HEK293 (cell line): Measurements from ENCODE around the gene TCHHL1.

ENCODE experiments used
- BCL11A ChIP-seq: fragments of 450-650 bp; formaldehyde crosslinking; IDR thresholded peaks from 2 replicates; pipeline ENCODE4 v1.5.1; 2016; ENCODE audit warnings: low read depth, missing biosample characterization, missing genetic modification characterization
- EGR2 ChIP-seq: fragments of 450-650 bp; formaldehyde crosslinking; IDR thresholded peaks from 2 replicates; pipeline ENCODE4 v1.5.1; 2016; ENCODE audit warnings: low read depth, missing biosample characterization, missing genetic modification characterization
- KLF16 ChIP-seq: fragments of 450-650 bp; formaldehyde crosslinking; IDR thresholded peaks from 2 replicates; pipeline ENCODE4 v1.5.1; 2017; ENCODE audit warnings: missing biosample characterization, missing genetic modification characterization
- KLF17 ChIP-seq: fragments of 450-650 bp; formaldehyde crosslinking; IDR thresholded peaks from 2 replicates; pipeline ENCODE4 v1.5.1; 2016; ENCODE audit warnings: missing biosample characterization, missing genetic modification characterization
- KLF9 ChIP-seq: fragments of 450-650 bp; formaldehyde crosslinking; IDR thresholded peaks from 2 replicates; pipeline ENCODE4 v1.5.1; 2016; ENCODE audit warnings: missing biosample characterization, missing genetic modification characterization, low read depth
- MEIS1 ChIP-seq: sonication (generic); formaldehyde crosslinking; IDR thresholded peaks from 2 replicates; pipeline ENCODE4 v1.8.1; 2022; ENCODE audit warnings: missing genetic modification reagents, mild to moderate bottlenecking, borderline replicate concordance
- PRDM10 ChIP-seq: fragments of 450-650 bp; formaldehyde crosslinking; IDR thresholded peaks from 2 replicates; pipeline ENCODE4 v1.5.1; 2016; ENCODE audit warnings: missing biosample characterization, missing genetic modification characterization
- TRIM28 ChIP-seq: IDR thresholded peaks from 2 replicates; pipeline ENCODE4 v1.6.1; 2011; ENCODE audit warnings: low read length, control low read depth, borderline replicate concordance
- YY1 ChIP-seq: fragments of 450-650 bp; formaldehyde crosslinking; IDR thresholded peaks from 2 replicates; pipeline ENCODE4 v1.5.1; 2018; ENCODE audit warnings: missing biosample characterization, missing genetic modification characterization
- ZBTB21 ChIP-seq: fragments of 450-650 bp; formaldehyde crosslinking; IDR thresholded peaks from 2 replicates; pipeline ENCODE4 v1.5.1; 2017; ENCODE audit warnings: missing biosample characterization, missing genetic modification characterization
- ZIC2 ChIP-seq: fragments of 450-650 bp; formaldehyde crosslinking; IDR thresholded peaks from 2 replicates; pipeline ENCODE4 v1.5.1; 2016; ENCODE audit warnings: missing biosample characterization, missing genetic modification characterization
- ZNF10 ChIP-seq: fragments of 450-650 bp; formaldehyde crosslinking; IDR thresholded peaks from 2 replicates; pipeline ENCODE4 v1.5.1; 2017; ENCODE audit warnings: missing biosample characterization, missing genetic modification characterization
- ZNF248 ChIP-seq: fragments of 450-650 bp; formaldehyde crosslinking; IDR thresholded peaks from 2 replicates; pipeline ENCODE4 v1.5.1; 2017; ENCODE audit warnings: missing biosample characterization, missing genetic modification characterization
- ZNF341 ChIP-seq: fragments of 450-650 bp; formaldehyde crosslinking; IDR thresholded peaks from 2 replicates; pipeline ENCODE4; 2016; ENCODE audit warnings: low read depth, missing biosample characterization, missing genetic modification characterization
- ZNF391 ChIP-seq: fragments of 450-650 bp; formaldehyde crosslinking; IDR thresholded peaks from 2 replicates; pipeline ENCODE4 v1.5.1; 2016; ENCODE audit warnings: low read depth, missing biosample characterization, missing genetic modification characterization, borderline replicate concordance
- ZNF398 ChIP-seq: fragments of 450-650 bp; formaldehyde crosslinking; IDR thresholded peaks from 2 replicates; pipeline ENCODE4 v1.5.1; 2017; ENCODE audit warnings: missing biosample characterization, missing genetic modification characterization
- ZNF416 ChIP-seq: fragments of 450-650 bp; formaldehyde crosslinking; IDR thresholded peaks from 2 replicates; pipeline ENCODE4 v1.5.1; 2016; ENCODE audit warnings: missing biosample characterization, missing genetic modification characterization
- ZNF529 ChIP-seq: fragments of 450-650 bp; formaldehyde crosslinking; IDR thresholded peaks from 2 replicates; pipeline ENCODE4 v1.5.1; 2017; ENCODE audit warnings: missing genetic modification characterization, missing biosample characterization; ENCODE audit not compliant: insufficient replicate concordance
- ZNF548 ChIP-seq: fragments of 450-650 bp; formaldehyde crosslinking; IDR thresholded peaks from 2 replicates; pipeline ENCODE4 v1.5.1; 2016; ENCODE audit warnings: missing biosample characterization, missing genetic modification characterization
- ZNF561 ChIP-seq: fragments of 450-650 bp; IDR thresholded peaks from 2 replicates; pipeline ENCODE4 v1.5.1; 2018; ENCODE audit warnings: missing biosample characterization, missing genetic modification characterization, borderline replicate concordance
- ZNF580 ChIP-seq: fragments of 450-650 bp; formaldehyde crosslinking; IDR thresholded peaks from 2 replicates; pipeline ENCODE4 v1.5.1; 2016; ENCODE audit warnings: missing biosample characterization, missing genetic modification characterization
- ZNF660 ChIP-seq: fragments of 450-650 bp; IDR thresholded peaks from 2 replicates; pipeline ENCODE4 v1.5.1; 2018; ENCODE audit warnings: missing biosample characterization, mild to moderate bottlenecking, missing genetic modification characterization
- ZNF747 ChIP-seq: fragments of 450-650 bp; formaldehyde crosslinking; IDR thresholded peaks from 2 replicates; pipeline ENCODE4 v1.5.1; 2016; ENCODE audit warnings: missing biosample characterization, missing genetic modification characterization
- ZNF76 ChIP-seq: fragments of 450-650 bp; formaldehyde crosslinking; IDR thresholded peaks from 2 replicates; pipeline ENCODE4; 2016; ENCODE audit warnings: low read depth, missing biosample characterization, missing genetic modification characterization, borderline replicate concordance
- ZNF768 ChIP-seq: fragments of 450-650 bp; formaldehyde crosslinking; IDR thresholded peaks from 2 replicates; pipeline ENCODE4 v1.5.1; 2018; ENCODE audit warnings: missing biosample characterization, mild to moderate bottlenecking, missing genetic modification characterization
- ZNF777 ChIP-seq: fragments of 450-650 bp; formaldehyde crosslinking; IDR thresholded peaks from 2 replicates; pipeline ENCODE4 v1.5.1; 2017; ENCODE audit warnings: missing biosample characterization, missing genetic modification characterization, borderline replicate concordance
- ZNF791 ChIP-seq: fragments of 450-650 bp; formaldehyde crosslinking; IDR thresholded peaks from 2 replicates; pipeline ENCODE4 v1.5.1; 2016; ENCODE audit warnings: missing biosample characterization, missing genetic modification characterization
- TF ChIP-seq, protein P1 (sequence below): IDR thresholded peaks from 2 replicates; pipeline ENCODE4 v1.6.1; 2011; ENCODE audit warnings: mild to moderate bottlenecking, low read depth, low read length, borderline replicate concordance
- TF ChIP-seq, protein P2 (sequence below): fragments of 450-650 bp; formaldehyde crosslinking; IDR thresholded peaks from 2 replicates; pipeline ENCODE4 v1.5.1; 2016; ENCODE audit warnings: missing biosample characterization, missing genetic modification characterization

Gene TCHHL1

DNA sequence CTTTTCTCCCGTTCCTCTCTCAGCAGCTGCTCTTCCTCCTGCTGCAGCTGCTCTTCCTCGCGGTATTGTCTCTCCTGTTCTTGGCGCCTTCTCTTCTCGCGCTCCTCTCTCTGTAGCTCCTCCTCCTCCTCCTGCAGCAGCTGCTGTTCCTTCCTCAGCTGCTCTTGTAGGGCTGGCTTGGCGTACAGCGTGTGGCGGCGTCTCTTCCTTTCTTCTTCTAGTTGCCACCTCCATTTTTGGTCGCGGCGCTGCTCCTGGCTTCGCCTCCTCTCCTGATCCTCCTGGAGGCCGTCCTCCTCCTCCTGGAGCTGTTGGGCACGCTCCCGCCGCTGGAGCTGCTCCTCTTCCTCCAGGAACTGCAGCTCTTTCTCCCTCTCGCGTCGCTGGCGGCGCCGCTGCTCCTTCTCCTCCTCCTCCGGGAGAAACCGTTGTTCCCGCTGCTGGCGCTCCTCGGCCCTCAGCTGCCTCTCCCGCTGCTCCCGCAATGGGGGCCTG lies 21.5 kb upstream of the TCHHL1 start (continued):
- peak; percentile 15; the same call in 1 of the 2 replicates for TF ChIP-seq PRDM10 (tag by site-specific recombination)
- TF ChIP-seq ZIC2 (tag by site-specific recombination) = no peak; the same call in 1 of the 2 replicates
- TF ChIP-seq ZBTB21 (tag by site-specific recombination) = no peak
- TF ChIP-seq ZNF529 (tag by site-specific recombination) = no peak
- no peak for TF ChIP-seq ZNF416
- no peak for TF ChIP-seq ZNF561
- no peak for TF ChIP-seq ZNF10
- TF ChIP-seq ZNF398 (tag by site-specific recombination) = 0 out of 2 replicates have a peak, but pooled peaks have one; percentile 8
- TF ChIP-seq ZNF248 (tag by site-specific recombination) = no peak
- no peak for TF ChIP-seq ZNF747 (tag by site-specific recombination)
- TF ChIP-seq ZNF768 (tag by site-specific recombination) = no peak
- TF ChIP-seq, protein P1, sequence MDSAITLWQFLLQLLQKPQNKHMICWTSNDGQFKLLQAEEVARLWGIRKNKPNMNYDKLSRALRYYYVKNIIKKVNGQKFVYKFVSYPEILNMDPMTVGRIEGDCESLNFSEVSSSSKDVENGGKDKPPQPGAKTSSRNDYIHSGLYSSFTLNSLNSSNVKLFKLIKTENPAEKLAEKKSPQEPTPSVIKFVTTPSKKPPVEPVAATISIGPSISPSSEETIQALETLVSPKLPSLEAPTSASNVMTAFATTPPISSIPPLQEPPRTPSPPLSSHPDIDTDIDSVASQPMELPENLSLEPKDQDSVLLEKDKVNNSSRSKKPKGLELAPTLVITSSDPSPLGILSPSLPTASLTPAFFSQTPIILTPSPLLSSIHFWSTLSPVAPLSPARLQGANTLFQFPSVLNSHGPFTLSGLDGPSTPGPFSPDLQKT = no peak
- no peak; the same call in 1 of the 2 replicates for TF ChIP-seq ZNF76 (tag by site-specific recombination)
- TF ChIP-seq KLF9 = no peak
- no peak for TF ChIP-seq MEIS1 (CRISPR knock-in tag)
- no peak for TF ChIP-seq ZNF791 (tag by site-specific recombination)
- no peak for TF ChIP-seq ZNF660 (tag by site-specific recombination)
- no peak for TF ChIP-seq BCL11A (tag by site-specific recombination)
- peak; percentile 53; the same call in 1 of the 2 replicates for TF ChIP-seq YY1 (tag by site-specific recombination)
- no peak; the same call in 1 of the 2 replicates for TF ChIP-seq ZNF580 (tag by site-specific recombination)
- TF ChIP-seq EGR2 (tag by site-specific recombination) = no peak
- TF ChIP-seq KLF17 (tag by site-specific recombination) = 0 out of 2 replicates have a peak, but pooled peaks have one; percentile 13
- no peak for TF ChIP-seq ZNF548 (tag by site-specific recombination)
- peak; percentile 29; the same call in 1 of the 2 replicates for TF ChIP-seq KLF16 (tag by site-specific recombination)
- TF ChIP-seq TRIM28 = peak; percentile 70; the same call in 1 of the 2 replicates
- no peak for TF ChIP-seq ZNF777
- TF ChIP-seq, protein P2, sequence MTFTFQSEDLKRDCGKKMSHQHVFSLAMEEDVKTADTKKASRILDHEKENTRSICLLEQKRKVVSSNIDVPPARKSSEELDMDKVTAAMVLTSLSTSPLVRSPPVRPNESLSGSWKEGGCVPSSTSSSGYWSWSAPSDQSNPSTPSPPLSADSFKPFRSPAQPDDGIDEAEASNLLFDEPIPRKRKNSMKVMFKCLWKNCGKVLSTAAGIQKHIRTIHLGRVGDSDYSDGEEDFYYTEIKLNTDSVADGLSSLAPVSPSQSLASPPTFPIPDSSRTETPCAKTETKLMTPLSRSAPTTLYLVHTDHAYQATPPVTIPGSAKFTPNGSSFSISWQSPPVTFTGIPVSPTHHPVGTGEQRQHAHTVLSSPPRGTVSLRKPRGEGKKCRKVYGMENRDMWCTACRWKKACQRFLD (tag by site-specific recombination) = no peak
- no peak for TF ChIP-seq ZNF391 (tag by site-specific recombination)
- TF ChIP-seq ZNF341 (tag by site-specific recombination) = peak; percentile 91
